HCEC 1CT (cell line): ENCODE measurements around the gene SMOC1.

Experiments used
- DNase-seq: peaks from one replicate; pipeline ENCODE4 v3.0.0-alpha.2; 2017

SMOC1 gene

DNA sequence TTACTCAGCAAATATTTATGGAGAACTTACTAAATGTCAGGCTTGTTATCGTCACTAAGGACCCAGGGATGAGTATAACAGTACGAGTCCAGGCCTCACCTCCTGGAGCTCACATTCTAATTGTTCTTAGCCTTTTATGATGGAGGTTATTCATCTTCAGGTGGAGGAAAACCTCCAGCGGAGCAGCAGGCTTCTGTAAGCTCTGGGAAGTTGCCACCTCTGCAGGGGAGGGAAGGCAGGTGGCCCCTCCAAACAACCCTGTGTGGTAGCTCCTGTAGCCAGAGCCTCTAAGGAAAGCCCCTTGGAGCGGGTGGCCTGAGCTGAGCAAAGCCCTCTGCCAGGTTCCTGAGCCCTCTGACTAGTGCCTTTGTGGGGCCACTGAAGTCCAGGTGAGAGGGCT lies 104.1 kb downstream of the SMOC1 start:
- DNase-seq, result no peak

DNA sequence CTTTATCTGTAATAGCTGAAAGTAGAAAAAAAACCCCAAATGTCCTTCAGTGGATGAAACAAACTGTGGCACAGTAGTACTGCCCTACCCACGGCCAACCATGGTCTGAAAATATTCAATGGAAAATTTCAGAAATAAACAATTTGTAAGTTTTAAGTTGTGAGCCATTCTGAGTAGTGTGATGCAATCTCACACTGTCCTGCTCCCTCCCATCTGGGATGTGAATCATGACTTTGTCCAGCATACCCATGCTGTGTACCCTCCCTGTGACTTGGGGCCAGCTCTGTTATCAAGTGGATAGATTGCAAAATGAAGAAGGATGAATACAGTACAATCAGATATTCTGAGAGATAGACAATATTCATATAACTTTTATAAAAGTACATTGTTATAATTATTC lies 106.2 kb downstream of the SMOC1 start:
- peak; percentile 80 for DNase-seq

DNA sequence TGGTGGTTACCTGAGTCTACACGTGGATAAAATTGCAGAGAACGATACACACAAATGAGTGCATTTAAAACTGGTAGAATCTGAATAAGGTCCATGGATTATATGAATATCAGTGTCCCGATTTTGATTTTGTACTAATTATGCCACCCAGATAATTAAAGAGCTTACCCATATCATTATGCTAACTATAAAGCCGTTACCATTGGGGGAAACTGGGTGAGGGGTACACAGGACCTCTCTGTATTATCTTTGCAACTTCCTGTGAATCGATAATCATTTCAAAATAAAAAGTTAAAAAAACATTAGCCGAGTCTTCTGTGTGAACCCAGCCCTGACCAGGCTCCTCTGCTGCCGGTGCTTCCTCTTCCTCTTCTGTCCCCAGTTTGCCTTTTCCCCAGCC lies 107.1 kb downstream of the SMOC1 start:
- no peak for DNase-seq

DNA sequence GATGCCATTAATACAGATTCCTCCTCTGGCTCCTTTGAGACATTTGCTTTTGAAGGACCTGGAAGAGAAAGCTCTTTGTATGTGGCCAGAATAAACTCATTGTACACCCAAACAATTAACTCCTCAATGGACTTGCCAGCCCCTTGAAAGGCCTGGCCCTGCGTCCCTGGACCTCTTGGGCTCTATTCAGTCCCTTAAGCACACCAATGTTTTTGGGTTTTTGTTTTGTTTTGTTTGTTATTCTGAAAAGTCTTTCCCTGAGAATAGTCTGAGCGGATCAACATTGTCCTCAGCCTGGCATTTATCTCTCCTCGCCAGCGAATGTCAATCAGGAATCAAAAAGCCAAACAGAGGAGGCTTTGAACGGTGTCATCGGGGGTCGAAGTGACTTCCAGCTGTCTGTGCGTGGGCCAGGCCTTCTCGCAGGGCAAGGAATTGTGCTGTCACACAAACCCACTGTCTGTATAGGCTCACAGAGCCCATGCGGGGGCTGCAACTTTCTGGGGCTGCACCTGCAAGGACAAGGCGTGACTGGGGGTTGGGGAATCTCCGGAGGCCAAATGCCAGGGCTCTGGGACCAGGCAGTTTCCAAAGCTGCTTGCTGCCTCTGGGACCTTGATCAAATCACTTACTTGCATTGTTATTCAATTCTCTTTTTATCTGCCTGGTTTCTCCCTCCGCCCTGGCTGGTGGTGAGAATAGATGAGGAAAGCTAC lies 108.3 kb downstream of the SMOC1 start:
- no peak for DNase-seq

DNA sequence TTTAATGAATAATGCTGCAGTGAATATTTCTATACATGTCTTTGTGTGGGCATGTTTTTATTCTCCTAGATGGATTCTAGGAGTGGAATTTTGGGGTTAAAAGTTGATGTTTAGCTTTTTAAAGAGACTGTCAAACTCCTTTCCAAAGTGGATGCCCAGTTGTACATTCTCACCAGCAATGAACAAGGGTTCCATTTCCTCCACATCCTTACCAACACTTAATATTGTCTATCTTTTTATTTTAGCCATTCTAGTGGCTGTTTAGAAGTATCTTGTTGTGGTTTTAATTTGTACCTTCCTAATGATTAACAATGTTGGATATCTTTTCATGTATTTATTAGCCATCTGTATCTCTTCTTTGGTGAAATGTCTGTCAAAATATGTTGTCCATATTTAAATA lies 109.8 kb downstream of the SMOC1 start:
- DNase-seq, result no peak

DNA sequence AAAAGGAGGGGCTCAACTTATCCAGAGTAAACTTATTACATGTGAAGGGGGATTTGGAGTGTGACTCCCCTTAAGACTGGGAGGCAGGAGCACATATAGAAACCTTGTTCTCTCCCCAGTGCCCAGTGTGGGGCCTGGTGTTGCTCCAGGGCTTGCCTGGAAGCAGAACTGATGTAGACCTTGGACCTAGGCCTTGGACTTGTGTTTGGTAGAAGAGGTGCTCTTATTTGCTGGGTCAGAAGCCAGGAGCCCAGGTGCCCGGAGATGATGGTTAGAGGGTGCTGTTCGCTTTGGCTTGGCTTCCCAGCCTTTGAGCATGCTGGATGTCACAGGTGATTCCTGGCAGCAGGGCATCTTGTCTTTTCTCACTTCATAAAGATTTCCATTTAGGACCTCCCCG lies 110.4 kb downstream of the SMOC1 start:
- no peak for DNase-seq

DNA sequence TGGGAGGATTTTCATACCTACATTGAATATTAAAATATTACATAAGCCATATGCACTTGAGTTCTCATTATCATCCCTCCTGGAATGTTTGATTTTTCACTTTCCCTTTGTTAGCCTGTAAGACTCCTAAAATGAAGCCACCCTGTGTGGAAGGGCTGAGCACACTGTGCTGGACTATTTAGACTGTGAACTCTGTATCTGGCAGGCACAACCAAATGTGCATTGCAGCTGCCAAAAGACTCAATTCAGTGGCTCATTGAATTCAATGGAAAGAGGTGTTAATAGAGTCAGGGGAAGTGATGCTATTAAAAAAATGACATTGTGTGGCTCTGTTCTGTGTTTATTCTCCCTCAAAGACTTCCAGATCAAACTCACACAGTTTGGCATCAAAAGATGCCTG lies 111.1 kb downstream of the SMOC1 start:
- no peak for DNase-seq

DNA sequence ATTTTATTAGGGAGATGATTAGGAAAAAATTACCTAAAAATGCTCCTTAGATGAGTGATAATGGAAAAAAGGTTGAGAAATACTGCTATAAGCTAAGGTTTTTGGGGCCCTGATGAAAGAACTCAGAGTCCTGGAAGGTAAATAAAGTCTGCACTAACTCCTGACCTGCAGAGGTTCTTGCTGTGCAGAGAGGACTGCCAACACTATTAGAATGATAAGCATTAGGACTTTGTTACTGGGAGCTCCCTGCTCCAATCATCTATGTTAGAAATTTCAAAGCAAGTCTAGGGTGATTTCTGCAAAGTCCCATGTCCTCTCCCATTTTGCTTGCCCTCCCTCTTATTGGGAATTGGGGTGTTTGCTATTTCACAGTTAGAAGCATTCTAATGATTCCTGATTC lies 112.2 kb downstream of the SMOC1 start:
- no peak for DNase-seq

DNA sequence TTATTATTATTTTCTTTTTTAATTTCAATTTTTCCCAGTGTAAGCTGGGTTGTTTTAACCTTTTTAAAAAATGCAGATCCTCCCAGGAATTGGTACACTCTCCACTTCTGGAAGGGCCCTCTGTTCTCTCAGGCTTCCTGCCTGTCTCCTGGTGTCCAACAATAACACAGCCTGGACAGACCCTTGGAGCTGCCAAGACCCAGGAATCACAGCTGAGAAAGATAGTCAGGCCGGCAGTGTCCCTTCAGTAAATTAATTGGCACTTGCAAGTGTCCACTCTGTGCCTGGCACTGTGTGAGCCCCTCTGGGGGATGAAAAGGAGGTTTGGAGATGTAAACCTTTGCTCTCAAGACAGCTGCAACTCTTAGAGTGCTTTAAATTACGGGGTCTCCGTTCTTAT lies 113.3 kb downstream of the SMOC1 start:
- DNase-seq, result no peak

DNA sequence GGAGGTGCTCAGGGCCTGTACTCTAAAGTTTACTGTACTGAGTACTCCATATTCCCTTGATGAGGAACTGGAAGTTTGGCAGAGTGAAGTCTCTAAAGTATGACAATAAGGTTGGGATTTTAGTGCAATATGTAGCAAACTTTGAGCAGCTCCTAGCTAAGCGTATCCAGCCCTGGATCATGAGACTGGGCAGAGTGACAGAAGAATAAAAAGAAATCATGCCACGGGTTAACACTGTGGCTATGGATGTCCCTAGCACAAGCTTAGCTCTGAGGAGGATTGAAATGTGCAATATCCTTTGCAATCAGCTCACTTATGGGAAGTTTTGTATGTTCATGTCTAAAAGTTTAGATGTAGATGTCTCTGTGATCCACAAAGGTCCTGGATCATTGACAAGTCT lies 114.1 kb downstream of the SMOC1 start:
- DNase-seq, result no peak

DNA sequence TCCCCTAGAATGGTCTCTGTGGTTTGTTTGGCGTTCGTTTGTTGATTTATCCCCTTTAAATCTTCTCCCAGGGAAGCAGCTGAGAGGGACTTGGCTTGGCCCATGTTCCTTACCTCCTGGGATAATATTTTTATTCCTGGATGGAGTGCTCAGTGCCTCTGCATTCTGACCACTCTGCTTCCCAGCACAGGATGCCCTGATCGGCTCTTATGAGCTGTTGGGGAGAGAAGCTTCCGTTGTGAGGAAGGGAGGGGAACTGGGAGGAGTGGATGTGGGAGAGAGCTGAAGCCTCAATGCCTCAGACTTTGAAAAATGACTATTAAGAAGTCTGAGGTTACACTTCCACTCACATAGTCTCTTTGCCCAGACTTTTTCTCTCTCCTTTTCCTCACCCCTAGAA lies 114.8 kb downstream of the SMOC1 start:
- DNase-seq, result no peak

DNA sequence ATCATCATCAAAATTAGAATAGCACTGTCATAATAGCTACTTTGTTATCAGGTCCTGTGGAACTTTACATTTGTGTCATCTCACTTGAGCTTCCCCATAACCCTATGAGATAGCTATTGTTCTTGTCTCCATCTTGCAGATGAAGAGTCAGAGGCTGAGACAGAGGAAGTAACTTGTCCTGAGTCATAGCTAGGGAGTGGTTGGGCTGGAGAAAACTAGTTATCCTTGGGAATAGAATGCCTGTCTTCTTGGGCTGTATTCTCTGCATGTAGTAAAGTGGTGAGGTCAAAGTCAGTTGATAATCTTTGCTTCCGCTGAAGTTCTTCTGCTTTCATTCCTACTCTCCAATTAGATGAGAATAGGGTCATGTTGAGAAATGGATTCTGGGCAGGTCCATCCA lies 117.0 kb downstream of the SMOC1 start:
- peak; percentile 83 for DNase-seq

DNA sequence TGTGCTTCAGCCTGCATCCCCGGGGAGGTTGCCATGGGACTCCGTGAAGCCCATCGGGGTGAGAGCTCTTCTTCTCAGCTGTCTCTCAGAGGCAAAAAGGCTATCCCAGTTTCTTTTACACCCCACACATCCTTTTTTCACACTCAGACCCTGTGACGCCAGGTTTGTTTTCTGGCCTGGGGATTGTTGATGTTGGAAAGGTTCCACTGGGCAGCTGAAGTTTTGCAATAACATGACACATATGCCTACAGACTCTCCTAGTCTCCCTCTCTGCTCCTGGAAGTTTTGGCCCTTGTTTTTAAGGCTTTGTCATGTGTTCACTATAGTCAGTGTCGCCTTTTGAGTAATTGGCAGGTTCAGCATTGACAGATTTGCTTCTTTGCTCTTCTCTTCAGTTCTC lies 118.6 kb downstream of the SMOC1 start:
- DNase-seq, result peak; percentile 91

DNA sequence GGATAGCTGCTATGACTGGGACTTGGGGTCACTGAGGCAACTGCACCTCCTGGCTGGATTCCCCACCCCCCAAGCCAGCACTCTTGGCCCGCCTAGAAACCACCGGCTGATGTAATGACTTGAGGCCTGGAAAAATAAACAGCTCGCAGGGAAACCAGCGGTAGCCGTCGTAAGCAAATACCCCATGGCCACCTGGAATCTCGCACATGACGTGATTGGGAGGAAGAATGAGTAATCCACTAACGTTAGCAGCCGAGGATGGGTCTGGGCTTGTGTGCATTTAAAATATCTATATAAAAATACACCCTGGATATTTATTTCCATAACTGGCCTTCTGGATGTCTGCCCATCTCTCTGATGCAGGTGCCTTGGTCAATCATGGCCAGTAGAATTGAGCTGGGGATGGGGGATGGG lies 120.1 kb downstream of the SMOC1 start:
- DNase-seq, result peak; percentile 98

DNA sequence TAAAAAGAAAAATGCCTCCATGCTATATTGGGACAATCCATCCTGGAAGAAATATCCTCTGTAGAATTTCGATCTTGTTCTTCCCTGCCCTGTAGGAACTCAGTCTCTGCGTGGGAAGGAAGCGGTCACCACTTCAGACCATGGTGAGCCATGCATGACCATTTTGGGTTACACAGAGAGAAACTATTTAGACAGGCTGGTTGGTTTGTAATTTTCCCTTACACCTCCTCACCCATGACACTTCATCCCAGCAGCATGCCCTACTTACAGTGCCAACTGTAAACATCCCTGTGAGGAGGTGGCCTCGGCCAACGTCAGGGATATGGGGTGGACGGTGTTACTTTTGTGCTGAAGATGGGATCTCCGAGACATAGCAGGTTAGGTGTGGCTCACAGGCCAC lies 121.4 kb downstream of the SMOC1 start:
- DNase-seq, result peak; percentile 77

DNA sequence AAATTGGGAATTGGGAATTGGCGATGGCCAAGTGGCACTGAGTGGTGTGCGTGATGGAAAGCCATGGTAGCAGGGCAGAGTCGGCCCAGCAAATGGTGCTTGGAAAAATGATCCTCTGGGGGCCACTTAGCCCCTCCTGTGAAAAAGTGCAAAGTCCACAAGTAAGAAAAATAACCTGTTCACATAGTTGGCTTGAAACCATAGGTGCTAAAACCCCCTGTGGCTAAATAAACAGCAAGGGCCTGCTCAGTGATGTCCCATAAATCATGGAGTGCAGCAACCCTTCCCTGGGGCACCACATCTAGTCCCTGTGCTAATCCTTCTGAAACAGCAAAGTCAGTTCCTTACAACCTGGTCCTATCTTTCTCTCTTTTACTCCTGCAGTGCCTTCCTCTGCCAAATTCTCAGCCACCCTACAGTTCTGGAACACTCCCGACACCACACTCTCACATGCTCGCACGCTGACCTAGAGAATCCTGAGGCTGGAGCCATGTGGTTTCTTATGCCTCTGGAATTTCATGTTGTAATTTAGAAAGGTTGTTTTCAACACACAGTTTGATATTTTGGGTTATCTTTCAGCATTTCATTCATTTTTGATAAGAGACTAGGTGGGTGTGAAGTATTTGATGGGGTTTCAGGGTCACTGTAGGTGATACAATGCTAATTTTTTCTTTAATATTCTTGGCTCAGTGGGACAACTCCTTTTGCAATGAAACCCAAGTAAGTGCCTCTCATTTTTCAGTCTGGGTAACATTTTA lies 123.6 kb downstream of the SMOC1 start:
- DNase-seq, result no peak

DNA sequence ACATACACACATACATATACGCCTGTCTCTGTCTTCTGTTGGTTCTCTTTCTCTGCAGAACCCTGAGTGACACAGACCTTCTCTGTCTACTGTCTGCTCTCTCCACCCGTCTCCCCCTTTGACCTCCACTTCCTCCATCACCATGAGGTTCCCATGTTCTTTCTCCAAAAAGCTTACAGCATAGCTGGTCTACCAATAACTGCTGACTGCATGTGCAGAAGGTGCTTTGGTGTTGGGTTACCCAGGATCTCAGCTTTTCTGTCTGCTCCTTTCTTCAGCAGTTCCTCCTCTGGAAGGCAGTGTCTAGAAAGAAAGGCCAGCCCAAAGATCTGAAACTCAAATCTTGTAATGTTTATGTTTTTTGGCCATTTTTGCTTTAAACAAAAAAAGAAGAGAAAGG lies 125.6 kb downstream of the SMOC1 start:
- DNase-seq, result no peak

DNA sequence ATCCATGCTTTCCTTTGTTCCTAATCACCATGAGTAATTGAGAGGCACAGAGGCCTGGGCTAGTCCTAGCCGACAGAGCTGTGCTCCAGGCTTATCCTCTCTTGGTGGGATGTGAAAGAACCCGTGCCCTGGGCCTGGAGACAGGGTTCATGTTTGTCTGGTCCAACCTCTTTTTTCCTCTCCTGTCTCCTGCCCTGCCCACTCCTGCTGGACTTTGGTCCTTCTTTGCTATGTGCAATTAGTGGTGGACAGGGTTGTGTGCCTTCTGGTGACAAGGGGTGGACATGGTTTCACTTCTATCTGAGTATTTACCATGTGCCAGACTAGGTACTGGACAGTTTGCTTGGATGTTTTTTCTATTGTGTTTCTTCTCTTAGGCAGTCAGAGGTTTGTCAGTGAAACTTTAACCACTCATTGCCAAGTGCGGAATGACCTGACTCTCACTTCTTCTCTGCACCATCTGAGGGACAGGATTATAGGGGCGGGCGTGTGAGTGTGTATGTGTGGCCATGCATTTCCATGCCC lies 126.1 kb downstream of the SMOC1 start:
- no peak for DNase-seq

DNA sequence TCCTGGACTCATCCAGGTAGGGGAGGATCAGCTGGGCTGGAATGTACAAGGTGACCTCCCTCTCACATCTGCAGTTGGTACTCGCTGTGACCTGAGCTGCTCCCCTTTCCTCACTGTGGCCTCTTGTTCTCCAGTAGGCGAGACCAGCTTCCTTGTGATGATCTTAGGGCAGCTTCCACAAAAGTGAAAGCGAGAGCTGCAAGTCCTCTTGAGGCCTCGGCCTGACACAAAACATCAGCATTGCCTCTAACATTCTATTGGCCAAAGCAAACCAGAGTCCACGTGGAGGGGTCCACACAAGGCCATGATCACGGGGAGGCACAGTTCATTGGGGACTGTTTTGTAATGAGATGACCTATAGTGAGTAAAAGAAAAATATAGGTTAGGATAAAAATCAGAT lies 127.5 kb downstream of the SMOC1 start:
- no peak for DNase-seq

DNA sequence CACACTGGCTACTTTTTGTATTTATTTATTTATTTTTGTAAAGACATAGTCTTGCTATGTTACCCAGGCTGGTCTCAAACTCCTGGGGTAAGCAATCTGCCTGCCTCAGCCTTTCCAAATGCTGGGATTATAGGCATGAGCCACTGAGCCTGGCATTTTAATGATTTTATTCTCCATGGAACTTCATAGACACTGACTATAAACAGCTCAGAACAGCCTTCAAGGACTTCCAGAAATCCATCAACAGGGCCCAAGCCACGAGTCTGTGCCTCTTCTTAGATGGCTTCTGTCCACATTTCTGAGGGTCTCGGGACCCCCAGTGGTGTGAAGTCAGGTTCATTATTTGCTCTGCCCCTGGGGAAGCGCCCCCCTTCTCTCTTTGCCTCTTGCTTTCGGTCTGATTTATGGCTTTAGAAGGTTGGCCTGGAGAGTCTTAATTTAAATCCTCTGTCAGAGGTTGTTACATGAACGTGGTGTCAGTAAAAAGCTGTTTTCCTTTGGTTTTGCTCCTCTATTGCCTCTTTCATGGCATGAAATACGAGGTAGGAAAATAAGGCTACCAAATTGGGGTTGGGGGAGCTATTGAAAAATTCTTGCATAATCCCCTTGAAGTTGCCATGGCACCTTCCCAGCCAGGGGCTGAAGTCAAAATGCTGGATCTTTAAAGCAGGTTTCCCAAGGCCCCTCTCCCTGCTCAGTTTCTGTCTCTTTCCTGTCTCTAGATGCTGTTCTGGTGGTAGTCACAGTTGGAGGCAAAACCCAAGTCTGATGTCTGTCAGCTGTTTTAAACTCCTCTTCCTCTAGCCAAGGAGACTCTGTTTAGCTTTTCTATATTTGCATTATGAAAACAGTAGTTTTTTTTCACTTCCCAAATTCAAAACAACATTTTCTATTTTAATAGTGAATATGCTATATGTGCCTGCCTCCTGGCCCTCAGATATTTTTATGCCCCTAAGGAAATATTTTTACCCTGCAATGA lies 129.4 kb downstream of the SMOC1 start:
- no peak for DNase-seq

DNA sequence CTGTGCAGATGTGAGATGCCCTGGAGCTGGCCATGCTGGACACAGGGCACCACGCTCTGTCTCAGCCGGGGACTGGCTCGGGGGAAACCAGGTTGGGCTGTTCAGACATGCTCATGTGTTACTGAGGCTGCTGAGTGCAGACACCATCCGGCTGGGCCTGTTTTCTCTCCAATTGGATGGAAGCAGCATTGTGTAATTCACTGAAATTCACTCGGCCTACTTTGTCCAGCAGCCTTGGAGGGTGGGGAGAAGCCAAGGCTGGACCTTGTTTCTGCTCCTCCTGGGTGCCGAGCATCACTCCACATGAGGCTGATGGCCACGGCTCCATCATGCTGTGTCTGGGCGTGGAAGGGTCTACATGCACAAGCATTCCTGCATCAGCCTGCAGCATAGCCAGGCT lies 130.7 kb downstream of the SMOC1 start:
- DNase-seq, result no peak

DNA sequence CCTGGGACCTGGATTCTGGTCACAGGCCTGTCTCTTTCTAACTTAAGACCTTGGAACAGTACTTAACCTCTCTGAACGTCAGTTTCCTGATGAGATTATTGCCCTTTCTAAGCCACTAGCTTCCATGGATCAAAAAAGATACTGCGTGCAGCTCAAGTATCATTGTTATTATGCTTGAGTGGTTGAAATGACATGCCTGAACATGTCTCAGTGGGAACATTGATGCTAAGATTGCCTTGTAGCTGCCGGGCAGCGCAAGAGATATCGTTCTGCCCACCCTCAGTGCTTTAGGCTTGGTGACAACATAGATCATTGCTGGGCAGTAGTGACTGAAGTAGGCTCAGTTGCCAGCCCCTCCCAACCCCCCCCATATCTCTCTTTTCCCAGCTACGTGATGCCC lies 131.9 kb downstream of the SMOC1 start:
- no peak for DNase-seq

DNA sequence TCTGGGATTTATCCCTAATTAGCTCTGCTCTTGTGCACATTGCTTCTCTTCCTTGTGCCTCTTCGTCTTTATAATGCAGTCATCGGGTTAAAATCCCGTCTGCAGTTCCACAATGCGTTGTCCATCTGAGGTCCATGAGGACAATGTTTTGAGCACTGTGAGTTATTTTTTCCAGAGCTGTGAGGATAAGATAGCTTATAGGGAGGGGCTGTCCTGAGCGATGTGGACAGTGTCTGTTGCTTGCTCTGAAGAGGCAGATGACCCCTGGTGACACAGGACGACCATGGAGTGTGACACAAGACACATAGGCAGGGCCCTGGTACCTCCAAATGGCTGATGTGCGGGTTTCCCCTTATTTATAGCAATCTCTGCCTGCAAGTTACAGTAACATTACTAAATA lies 132.5 kb downstream of the SMOC1 start:
- no peak for DNase-seq
